Tibial nerve (tissue), 4 donors: ENCODE data around the gene SPINK7. TPM values are rescaled to one million over a fixed set of nuclear protein-coding genes. Genes with fewer than 3 reads are reported as not detected.

Experiments used
- DNase-seq, 2 donors: peaks; one replicate each; pipeline ENCODE4 v3.0.0-alpha.2; 2019; ENCODE audit warnings: low spot score in 2 of 2
- H3K27ac ChIP-seq, 4 donors: fragments of 200-600 bp; sonication (generic) in 3 of 4; one replicate each; pipeline ENCODE4 v1.5.1; 2017 to 2019; ENCODE audit warnings: mild to moderate bottlenecking in 1 of 4
- H3K27me3 ChIP-seq, 2 donors: fragments of 200-600 bp; sonication (generic) in 1 of 2; one replicate each; pipeline versions ENCODE4 v1.5.1 to v1.6.0; 2017 to 2019
- H3K36me3 ChIP-seq, 3 donors: fragments of 200-600 bp; sonication (generic); one replicate each; pipeline ENCODE4 v1.5.1; 2018 to 2019
- H3K4me1 ChIP-seq, 4 donors: fragments of 200-600 bp; sonication (generic) in 3 of 4; one replicate each; pipeline ENCODE4 v1.5.1; 2017 to 2019
- H3K4me3 ChIP-seq, 4 donors: fragments of 200-600 bp; sonication (generic) in 3 of 4; one replicate each; pipeline ENCODE4 v1.5.1; 2017 to 2019; ENCODE audit warnings: mild to moderate bottlenecking in 1 of 4, moderate library complexity in 1 of 4
- H3K9me3 ChIP-seq, 4 donors: fragments of 200-600 bp; sonication (generic) in 3 of 4; one replicate each; pipeline ENCODE4 v1.5.1; 2017 to 2019
- EP300 ChIP-seq, 2 donors: sonication (generic); formaldehyde crosslinking; IDR thresholded peaks; one replicate each; pipeline ENCODE4 v1.6.1; 2017; ENCODE audit warnings: antibody characterized with exemption in 2 of 2, mild to moderate bottlenecking in 1 of 2
- POLR2A ChIP-seq, 2 donors: fragments of 450-650 bp; IDR thresholded peaks; one replicate each; pipeline ENCODE4 v1.6.1; 2017; ENCODE audit warnings: antibody characterized with exemption in 2 of 2, mild to moderate bottlenecking in 2 of 2, moderate library complexity in 2 of 2
- WGBS, 2 donors: methylation state at CpG; one replicate each; pipeline ENCODE4 v1.1.5; 2018; 5-methylcytosine and 5-hydroxymethylcytosine counted together
- total RNA-seq, 4 donors: library from RNA; depleted of rRNA; stranded (reverse); fragments of >200 nt; gene quantifications; one replicate each; pipeline ENCODE4 v1.1.0, GENCODE V29; 2016
- TF ChIP-seq, protein P1 (sequence below), 5 experiments: fragments of 200-600 bp in 3 of 5; fragments of 450-650 bp in 2 of 5; sonication (generic) in 3 of 5; IDR thresholded peaks; one replicate each; pipeline ENCODE4 v1.5.1; 2016 to 2019; ENCODE audit warnings: antibody characterized with exemption in 5 of 5, mild to moderate bottlenecking in 3 of 5, moderate library complexity in 2 of 5

SPINK7 gene
- total RNA-seq, 4 donors from 2014 or later: not detected

- Histone ChIP-seq H3K27ac (no peak overlapping the region), H3K4me1 (no peaks in the 10 kb centered on the region), H3K9me3 (no peaks in the 10 kb centered on the region), H3K27me3 (no peaks in the 10 kb centered on the region), H3K36me3 (no peaks in the 10 kb centered on the region), H3K4me3 (no peak overlapping the region)
- TF ChIP-seq EP300 (IDR thresholded peaks at IDR 0.05) (no peak), POLR2A (IDR thresholded peaks at IDR 0.05) (no peak)
- TF ChIP-seq, protein P1, sequence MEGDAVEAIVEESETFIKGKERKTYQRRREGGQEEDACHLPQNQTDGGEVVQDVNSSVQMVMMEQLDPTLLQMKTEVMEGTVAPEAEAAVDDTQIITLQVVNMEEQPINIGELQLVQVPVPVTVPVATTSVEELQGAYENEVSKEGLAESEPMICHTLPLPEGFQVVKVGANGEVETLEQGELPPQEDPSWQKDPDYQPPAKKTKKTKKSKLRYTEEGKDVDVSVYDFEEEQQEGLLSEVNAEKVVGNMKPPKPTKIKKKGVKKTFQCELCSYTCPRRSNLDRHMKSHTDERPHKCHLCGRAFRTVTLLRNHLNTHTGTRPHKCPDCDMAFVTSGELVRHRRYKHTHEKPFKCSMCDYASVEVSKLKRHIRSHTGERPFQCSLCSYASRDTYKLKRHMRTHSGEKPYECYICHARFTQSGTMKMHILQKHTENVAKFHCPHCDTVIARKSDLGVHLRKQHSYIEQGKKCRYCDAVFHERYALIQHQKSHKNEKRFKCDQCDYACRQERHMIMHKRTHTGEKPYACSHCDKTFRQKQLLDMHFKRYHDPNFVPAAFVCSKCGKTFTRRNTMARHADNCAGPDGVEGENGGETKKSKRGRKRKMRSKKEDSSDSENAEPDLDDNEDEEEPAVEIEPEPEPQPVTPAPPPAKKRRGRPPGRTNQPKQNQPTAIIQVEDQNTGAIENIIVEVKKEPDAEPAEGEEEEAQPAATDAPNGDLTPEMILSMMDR (IDR thresholded peaks at IDR 0.05): no peak
- no peak for DNase-seq
- 77 to 79% methylated on average over 7 of the region's 7 CpGs for WGBS, 2 donors
Observed at GRCh38 chr5:148343603-148344487, 31.6 kb downstream of the SPINK7 start.

- WGBS, 2 donors: 90 to 100% methylated on average over 1 of the region's 1 CpG
- no peak for TF ChIP-seq POLR2A (IDR thresholded peaks at IDR 0.05)
- TF ChIP-seq, protein P1 (IDR thresholded peaks at IDR 0.05): no peak
- no peak for TF ChIP-seq EP300 (IDR thresholded peaks at IDR 0.05)
- no peaks in the 10 kb centered on the region for H3K4me1 ChIP-seq
- H3K27ac ChIP-seq: no peak overlapping the region
- H3K36me3 ChIP-seq: peaks cover 0 to 15% (median 0%) of the 10 kb centered on the region in 3 donors
- DNase-seq: no peak
- no peaks in the 10 kb centered on the region for H3K27me3 ChIP-seq
- H3K4me3 ChIP-seq: no peak overlapping the region
- no peaks in the 10 kb centered on the region for H3K9me3 ChIP-seq
Observed at GRCh38 chr5:148347706-148348105, 35.5 kb downstream of the SPINK7 start.

DNA sequence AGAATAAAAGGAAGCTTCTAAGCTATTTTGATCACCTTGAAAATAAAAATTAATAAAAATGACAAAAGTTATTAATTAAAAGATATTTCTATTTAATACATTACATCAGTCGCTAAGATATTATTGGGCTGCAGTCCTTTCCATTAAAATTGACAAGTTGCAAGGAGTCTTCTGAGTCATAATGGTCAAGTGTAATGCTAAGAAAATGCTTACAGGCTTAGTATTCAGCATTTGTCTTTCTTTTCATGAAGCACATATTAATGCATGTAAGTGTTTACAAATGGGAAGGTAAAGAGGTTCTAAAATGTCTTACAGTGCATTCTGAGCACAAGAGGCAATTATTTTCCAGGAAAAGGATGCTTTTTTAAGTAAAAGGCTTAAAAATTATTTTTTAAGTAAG is 40.5 kb downstream of the SPINK7 start:
- WGBS, 2 donors: 90 to 97% methylated on average over 1 of the region's 1 CpG
- Histone ChIP-seq H3K4me1 (no peaks in the 10 kb centered on the region), H3K9me3 (no peaks in the 10 kb centered on the region), H3K27me3 (no peaks in the 10 kb centered on the region), H3K27ac (no peak overlapping the region), H3K4me3 (no peak overlapping the region), H3K36me3 (peaks cover 0 to 15% (median 0%) of the 10 kb centered on the region in 3 donors)
- no peak for TF ChIP-seq POLR2A (IDR thresholded peaks at IDR 0.05)
- no peak for TF ChIP-seq EP300 (IDR thresholded peaks at IDR 0.05)
- TF ChIP-seq, protein P1 (IDR thresholded peaks at IDR 0.05): no peak
- DNase-seq: no peak

GRCh38 chr5:148353634-148354033 is 41.4 kb downstream of the SPINK7 start:
- no peaks in the 10 kb centered on the region for H3K4me1 ChIP-seq
- TF ChIP-seq POLR2A (IDR thresholded peaks at IDR 0.05): no peak
- TF ChIP-seq EP300 (IDR thresholded peaks at IDR 0.05): no peak
- H3K27ac ChIP-seq: no peak overlapping the region
- H3K36me3 ChIP-seq: peaks cover 0 to 15% (median 0%) of the 10 kb centered on the region in 3 donors
- no peaks in the 10 kb centered on the region for H3K9me3 ChIP-seq
- no peak overlapping the region for H3K4me3 ChIP-seq
- 90 to 92% methylated on average over 2 of the region's 2 CpGs for WGBS, 2 donors
- H3K27me3 ChIP-seq: no peaks in the 10 kb centered on the region
- no peak for DNase-seq

GRCh38 chr5:148364343-148364742 is 52.1 kb downstream of the SPINK7 start:
- DNase-seq: no peak
- Histone ChIP-seq H3K27ac (no peak overlapping the region), H3K36me3 (peaks cover 0 to 6% (median 0%) of the 10 kb centered on the region in 3 donors), H3K4me3 (no peak overlapping the region), H3K9me3 (peaks cover 0 to 18% (median 1%) of the 10 kb centered on the region in 4 donors), H3K4me1 (no peaks in the 10 kb centered on the region), H3K27me3 (no peaks in the 10 kb centered on the region)
- TF ChIP-seq EP300 (IDR thresholded peaks at IDR 0.05) (no peak), POLR2A (IDR thresholded peaks at IDR 0.05) (no peak)
- TF ChIP-seq, protein P1 (IDR thresholded peaks at IDR 0.05): no peak

Other genes with a start within 250 kb of the SPINK7 start
- gene SPINK5, start 248.4 kb upstream of the SPINK7 start, total RNA-seq: 1 to 10 TPM in 2 of 4 donors, under 1 TPM in 2; 0.39 to 1.3 (median 0.97) TPM
- gene SPINK14, start 143.9 kb upstream of the SPINK7 start, total RNA-seq: not detected
- not detected for gene SPINK6, start 109.4 kb upstream of the SPINK7 start, total RNA-seq
- not detected for gene MARCOL, start 73.9 kb upstream of the SPINK7 start, total RNA-seq
- gene SPINK13, start 43.6 kb upstream of the SPINK7 start, total RNA-seq: 1 to 10 TPM in 1 of 4 donors, not detected in 3; 1.0 TPM
- not detected for gene SPINK9, start 23.1 kb downstream of the SPINK7 start, total RNA-seq
- gene FBXO38, start 71.5 kb downstream of the SPINK7 start, total RNA-seq: 10 to 100 TPM; 55.0 to 60.7 (median 56.4) TPM